Esophagus muscularis mucosa (tissue), 2 donors: ENCODE results near the gene PDRG1.
"Not testable (repeated sequence)": the region's sequence is repeated elsewhere in the genome, so short reads cannot be mapped to it uniquely, and the experiment has no call there.

ENCODE experiments used
- POLR2A ChIP-seq: fragments of 450-650 bp; IDR thresholded peaks from one replicate; pipeline ENCODE4 v1.6.1; 2017; ENCODE audit warnings: antibody characterized with exemption, moderate library complexity, mild to moderate bottlenecking, low read depth
- POLR2AphosphoS5 ChIP-seq, 2 donors: sonication (generic); formaldehyde crosslinking; IDR thresholded peaks; one replicate each; pipeline ENCODE4 v1.6.1; 2017; ENCODE audit warnings: antibody characterized with exemption in 2 of 2

DNA sequence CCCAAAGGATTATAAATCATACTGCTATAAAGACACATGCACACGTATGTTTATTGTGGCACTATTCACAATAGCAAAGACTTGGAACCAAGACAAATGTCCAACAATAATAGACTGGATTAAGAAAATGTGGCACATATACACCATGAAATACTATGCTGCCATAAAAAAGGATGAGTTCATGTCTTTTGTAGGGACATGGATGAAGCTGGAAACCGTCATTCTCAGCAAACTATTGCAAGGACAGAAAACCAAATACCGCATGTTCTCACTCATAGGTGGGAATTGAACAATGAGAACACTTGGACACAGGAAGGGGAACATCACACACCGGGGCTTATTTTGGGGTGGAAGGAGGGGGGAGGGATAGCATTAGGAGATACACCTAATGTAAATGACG is 30.4 kb downstream of the PDRG1 start:
- TF ChIP-seq POLR2AphosphoS5 (IDR thresholded peaks at IDR 0.05); POLR2A: not testable (repeated sequence)
